Transverse colon (tissue), 4 donors: ENCODE measurements around the gene MYZAP.

Experiments
- CTCF ChIP-seq, 5 experiments: fragments of 200-600 bp in 3 of 5; fragments of 450-650 bp in 2 of 5; sonication (generic) in 3 of 5; IDR thresholded peaks; 1 replicate in 2 of 5; 2 replicates in 3 of 5; pipeline ENCODE4 v1.5.1; 2016 to 2017; ENCODE audit warnings: antibody characterized with exemption in 5 of 5, inconsistent platforms in 3 of 5, mild to moderate bottlenecking in 2 of 5, moderate library complexity in 1 of 5
- POLR2A ChIP-seq: fragments of 450-650 bp; IDR thresholded peaks from one replicate; pipeline ENCODE4 v1.6.1; 2016; ENCODE audit warnings: antibody characterized with exemption, mild to moderate bottlenecking, moderate library complexity
- POLR2AphosphoS5 ChIP-seq, 3 donors: sonication (generic); formaldehyde crosslinking; IDR thresholded peaks; one replicate each; pipeline ENCODE4 v1.6.1; 2016; ENCODE audit warnings: antibody characterized with exemption in 3 of 3

- TF ChIP-seq POLR2A, result no peak
- TF ChIP-seq CTCF (IDR thresholded peaks at IDR 0.05), result no peak
- no peak for TF ChIP-seq POLR2AphosphoS5 (IDR thresholded peaks at IDR 0.05)
Observed at GRCh38 chr15:57551715-57552677, 39.7 kb upstream of the MYZAP start.
